Mesenchymal stem cell (in vitro differentiated cells and primary cell): ENCODE data around the gene SPAG17.

Experiments used
- DNase-seq: peaks from one replicate; pipeline ENCODE4 v3.0.0-alpha.2; 2013
- H2AFZ ChIP-seq: one replicate; pipeline ENCODE4 v1.6.1; 2013; ENCODE audit warnings: low read depth, mild to moderate bottlenecking, control low read depth, inconsistent platforms, low read length, moderate library complexity
- H2AK5ac ChIP-seq: 2 replicates; pipeline ENCODE4 v1.6.1; 2013; ENCODE audit warnings: low read length, moderate library complexity, mild to moderate bottlenecking, inconsistent platforms; ENCODE audit not compliant: severe bottlenecking
- H2BK120ac ChIP-seq: one replicate; pipeline ENCODE4 v1.6.1; 2013; ENCODE audit warnings: low read depth, mild to moderate bottlenecking, inconsistent platforms, low read length, moderate library complexity
- H2BK12ac ChIP-seq, 2 experiments: one replicate each; pipeline ENCODE4 v1.6.1; 2013; ENCODE audit warnings: inconsistent platforms in 2 of 2, low read length in 2 of 2, mild to moderate bottlenecking in 2 of 2, moderate library complexity in 2 of 2, control low read depth in 1 of 2
- H2BK15ac ChIP-seq: one replicate; pipeline ENCODE4 v1.6.1; 2013; ENCODE audit warnings: mild to moderate bottlenecking, low read depth, inconsistent platforms; ENCODE audit not compliant: poor library complexity, severe bottlenecking
- H2BK5ac ChIP-seq: 2 replicates; pipeline ENCODE4 v1.6.1; 2013; ENCODE audit warnings: low read depth, mild to moderate bottlenecking, low read length, control low read depth, inconsistent platforms; ENCODE audit not compliant: poor library complexity, severe bottlenecking
- H3K14ac ChIP-seq, 2 experiments: one replicate each; pipeline ENCODE4 v1.6.1; 2013; ENCODE audit warnings: inconsistent platforms in 2 of 2, low read length in 2 of 2, control low read depth in 1 of 2, mild to moderate bottlenecking in 1 of 2, moderate library complexity in 1 of 2
- H3K18ac ChIP-seq, 2 experiments: one replicate each; pipeline ENCODE4 v1.6.1; 2013; ENCODE audit warnings: inconsistent platforms in 2 of 2, low read length in 2 of 2, control low read depth in 1 of 2, low read depth in 1 of 2, mild to moderate bottlenecking in 1 of 2
- H3K23ac ChIP-seq, 2 experiments: one replicate each; pipeline ENCODE4 v1.6.1; 2013; ENCODE audit warnings: inconsistent platforms in 2 of 2, low read length in 2 of 2, mild to moderate bottlenecking in 2 of 2, moderate library complexity in 2 of 2, control low read depth in 1 of 2
- H3K27ac ChIP-seq: 2 replicates; pipeline ENCODE4 v1.5.1; 2013; ENCODE audit warnings: mild to moderate bottlenecking, moderate library complexity, low read length, control low read depth, inconsistent platforms; ENCODE audit not compliant: poor library complexity, severe bottlenecking
- H3K27me3 ChIP-seq, 2 experiments: 2 replicates each; pipeline versions ENCODE4 v1.6.1 to v1.7.0; 2013; ENCODE audit warnings: low read length in 2 of 2, mild to moderate bottlenecking in 2 of 2, moderate library complexity in 2 of 2, control low read depth in 1 of 2, inconsistent platforms in 1 of 2; ENCODE audit not compliant: control insufficient read depth in 1 of 2, insufficient read depth in 1 of 2
- H3K36me3 ChIP-seq, 2 experiments: 2 replicates each; pipeline versions ENCODE4 v1.6.1 to v1.7.0; 2013; ENCODE audit warnings: low read length in 2 of 2, control low read depth in 1 of 2, inconsistent platforms in 1 of 2, low read depth in 1 of 2, mild to moderate bottlenecking in 1 of 2; ENCODE audit not compliant: insufficient read depth in 2 of 2, control insufficient read depth in 1 of 2
- H3K4ac ChIP-seq, 2 experiments: one replicate each; pipeline ENCODE4 v1.6.1; 2013; ENCODE audit warnings: inconsistent platforms in 2 of 2, low read length in 2 of 2, mild to moderate bottlenecking in 2 of 2, moderate library complexity in 2 of 2, control low read depth in 1 of 2, low read depth in 1 of 2
- H3K4me1 ChIP-seq: 2 replicates; pipeline ENCODE4 v1.6.1; 2013; ENCODE audit warnings: low read depth, low read length, control low read depth; ENCODE audit not compliant: control insufficient read depth, insufficient read depth
- H3K4me2 ChIP-seq: 2 replicates; pipeline ENCODE4 v1.6.1; 2013; ENCODE audit warnings: low read length, mild to moderate bottlenecking, inconsistent platforms; ENCODE audit not compliant: poor library complexity, severe bottlenecking
- H3K4me3 ChIP-seq, 2 experiments: 2 replicates each; pipeline versions ENCODE4 v1.5.1 to v1.7.0; 2013; ENCODE audit warnings: low read length in 2 of 2, mild to moderate bottlenecking in 2 of 2, control low read depth in 1 of 2, low read depth in 1 of 2; ENCODE audit not compliant: insufficient read depth in 1 of 2
- H3K79me1 ChIP-seq: replicated peaks from 2 replicates; pipeline ENCODE4 v1.6.1; 2013; ENCODE audit warnings: mild to moderate bottlenecking, control low read depth, low read length, inconsistent platforms; ENCODE audit not compliant: poor library complexity, severe bottlenecking
- H3K9ac ChIP-seq: 2 replicates; pipeline ENCODE4 v1.7.0; 2013; ENCODE audit warnings: mild to moderate bottlenecking, low read length, moderate library complexity
- H3K9me3 ChIP-seq: 2 replicates; pipeline ENCODE4 v1.7.0; 2013; ENCODE audit warnings: mild to moderate bottlenecking, low read length; ENCODE audit not compliant: control insufficient read depth
- H4K8ac ChIP-seq: one replicate; pipeline ENCODE4 v1.6.1; 2013; ENCODE audit warnings: inconsistent platforms, mild to moderate bottlenecking, low read length, moderate library complexity
- H4K91ac ChIP-seq: one replicate; pipeline ENCODE4 v1.6.1; 2013; ENCODE audit warnings: mild to moderate bottlenecking, low read length, inconsistent platforms
- WGBS: methylation state at CpG from one replicate; pipeline ENCODE4 v1.1.7; 2013; ENCODE audit warnings: mixed read lengths; 5-methylcytosine and 5-hydroxymethylcytosine counted together

SPAG17 gene

DNA sequence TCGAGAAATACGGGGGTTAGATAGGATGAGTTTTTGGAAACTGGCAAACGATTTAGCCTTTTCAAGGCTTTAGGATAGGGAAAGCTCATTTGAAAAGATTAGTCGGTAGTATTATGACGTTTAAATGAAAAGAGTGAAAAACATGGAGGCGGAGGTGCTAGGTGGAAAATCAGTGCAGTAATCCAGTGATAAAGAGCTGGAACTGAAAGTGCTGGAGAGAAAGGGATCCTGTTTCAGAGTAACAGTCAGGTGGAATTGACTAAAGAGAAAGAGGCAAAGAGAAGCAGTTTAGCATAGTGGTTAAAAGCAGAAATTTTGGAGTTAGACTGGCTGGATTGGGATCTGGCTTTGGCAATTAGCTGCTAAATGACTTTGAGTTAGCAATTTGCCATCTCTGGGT lies 254.5 kb downstream of the SPAG17 start:
- no peak overlapping the region for H2AFZ ChIP-seq
- H2BK120ac ChIP-seq, result no peak overlapping the region
- DNase-seq, result peak; percentile 38
- H3K9me3 ChIP-seq, result no peaks in the 10 kb centered on the region
- peak overlapping the region; percentile 81 for H3K4me2 ChIP-seq
- no peak overlapping the region for H3K18ac ChIP-seq
- peaks cover 3% of the 10 kb centered on the region for H3K4me1 ChIP-seq
- no peak overlapping the region for H4K8ac ChIP-seq
- no peaks in the 10 kb centered on the region for H3K27me3 ChIP-seq
- H3K79me1 ChIP-seq, result peaks cover 7% of the 10 kb centered on the region
- H3K4me3 ChIP-seq, result peak overlapping the region in 1 of 2 experiments; percentile 100
- H3K23ac ChIP-seq, result no peak overlapping the region
- H3K27ac ChIP-seq, result no peak overlapping the region
- no peak overlapping the region for H3K14ac ChIP-seq
- no peak overlapping the region for H2BK5ac ChIP-seq
- peaks cover 0 to 12% of the 10 kb centered on the region in 2 experiments for H3K36me3 ChIP-seq
- H3K4ac ChIP-seq, result no peak overlapping the region
- H2AK5ac ChIP-seq, result no peak overlapping the region
- H3K9ac ChIP-seq, result peak overlapping the region; percentile 95
- H2BK15ac ChIP-seq, result no peak overlapping the region
- no peak overlapping the region for H4K91ac ChIP-seq
- no peak overlapping the region for H2BK12ac ChIP-seq
- 11% methylated on average over 6 of the region's 6 CpGs for WGBS

DNA sequence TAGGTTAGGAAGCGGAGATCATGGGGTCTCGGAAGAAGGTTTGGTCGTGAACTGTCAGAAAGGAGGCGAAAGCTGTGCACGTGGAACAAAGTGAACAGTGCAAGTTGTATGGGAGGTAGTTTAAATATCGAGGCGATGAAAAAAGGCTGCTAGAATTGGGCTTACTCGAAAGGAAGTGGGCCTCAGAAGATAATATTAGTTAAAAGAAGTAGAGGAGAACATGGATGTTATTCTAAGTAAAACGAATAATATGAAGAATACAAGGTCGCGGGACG lies 254.9 kb downstream of the SPAG17 start:
- no peak overlapping the region for H2AK5ac ChIP-seq
- H3K27me3 ChIP-seq, result no peaks in the 10 kb centered on the region
- peak overlapping the region; percentile 13 for H3K27ac ChIP-seq
- peak overlapping the region; percentile 72 to 100 for H3K4me3 ChIP-seq
- peak overlapping the region in 1 of 2 experiments; percentile 55 for H3K18ac ChIP-seq
- peak overlapping the region in 1 of 2 experiments; percentile 61 for H3K4ac ChIP-seq
- DNase-seq, result no peak
- peaks cover 3% of the 10 kb centered on the region for H3K4me1 ChIP-seq
- peak overlapping the region in 1 of 2 experiments; percentile 5 for H3K14ac ChIP-seq
- peaks cover 0 to 9% of the 10 kb centered on the region in 2 experiments for H3K36me3 ChIP-seq
- no peak overlapping the region for H4K91ac ChIP-seq
- peaks cover 7% of the 10 kb centered on the region for H3K79me1 ChIP-seq
- no peak overlapping the region for H2BK15ac ChIP-seq
- H3K4me2 ChIP-seq, result peak overlapping the region; percentile 81
- H4K8ac ChIP-seq, result no peak overlapping the region
- H2AFZ ChIP-seq, result peak overlapping the region; percentile 30
- WGBS, result under 1% methylated on average over 12 of the region's 12 CpGs
- H2BK120ac ChIP-seq, result no peak overlapping the region
- no peak overlapping the region for H2BK5ac ChIP-seq
- H3K23ac ChIP-seq, result no peak overlapping the region
- H3K9me3 ChIP-seq, result no peaks in the 10 kb centered on the region
- H2BK12ac ChIP-seq, result no peak overlapping the region
- H3K9ac ChIP-seq, result peak overlapping the region; percentile 95

DNA sequence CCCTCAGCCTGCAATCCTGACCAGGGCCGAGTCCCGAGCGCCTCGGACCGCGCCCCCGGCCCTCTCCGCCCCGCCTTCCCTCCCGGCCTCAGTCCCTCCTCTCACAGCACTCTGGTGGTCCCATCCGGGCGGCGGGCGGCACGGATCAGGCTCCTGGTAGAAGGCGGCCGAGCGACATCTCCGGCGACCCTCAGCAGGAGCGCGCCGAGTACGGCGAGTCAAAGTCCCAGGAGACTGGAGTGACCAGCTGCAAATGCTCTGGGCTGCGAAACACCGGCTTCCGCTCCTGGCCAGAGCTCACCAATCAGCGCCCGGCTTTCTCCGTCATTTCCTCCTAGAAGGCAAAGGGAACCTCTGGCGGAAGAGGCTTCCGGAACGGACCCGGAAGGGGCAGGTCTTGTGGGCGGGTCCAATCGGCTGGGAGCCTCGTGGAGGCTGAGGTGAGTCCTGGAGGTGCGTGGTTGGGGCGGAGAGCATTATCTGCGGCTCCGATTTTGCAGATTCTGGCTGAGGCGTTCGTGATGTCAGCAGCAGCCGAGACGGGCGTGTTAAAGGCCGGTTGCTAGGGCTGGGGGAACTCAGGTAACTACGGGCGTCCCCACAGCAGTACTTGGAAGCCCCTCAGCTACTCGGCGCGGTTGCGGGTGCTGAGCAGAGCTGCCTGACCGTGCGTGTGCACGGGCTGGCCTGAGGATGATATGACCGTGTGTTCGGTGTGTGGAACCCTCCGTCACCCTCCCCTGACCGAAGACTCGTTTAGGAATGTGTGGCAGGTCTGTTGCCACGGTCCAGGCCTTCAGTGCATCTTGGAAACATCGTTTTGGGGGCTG lies 255.5 kb downstream of the SPAG17 start, which contains the start of the genes GDAP2 and WDR3:
TSS of gene GDAP2 (minus strand) at position 279 of the 830 bp plus-strand sequence. CDS start 9,264 bp downstream, outside the sequence.
TSS of gene WDR3 (plus strand) at position 397 of the 830 bp plus-strand sequence. CDS start 3,581 bp downstream, outside the sequence.
- WGBS, result under 1% methylated on average over 64 of the region's 64 CpGs
- Histone ChIP-seq H3K4me3 (peak within 1 kb of the TSS; percentile 90 to 100), H3K36me3 (peaks cover 0 to 3% of the 10 kb centered on the region in 2 experiments), H2AFZ (peak within 1 kb of the TSS; percentile 91), H3K4me2 (peak within 1 kb of the TSS; percentile 81), H3K9ac (peak within 1 kb of the TSS; percentile 95), H2BK12ac (peak within 1 kb of the TSS in 1 of 2 experiments; percentile 7), H3K27me3 (no peaks in the 10 kb centered on the region), H3K4ac (peak within 1 kb of the TSS in 1 of 2 experiments; percentile 61), H3K14ac (peak within 1 kb of the TSS in 1 of 2 experiments; percentile 89), H3K9me3 (no peaks in the 10 kb centered on the region), H3K79me1 (peaks cover 7% of the 10 kb centered on the region), H2BK120ac (no peak within 1 kb of the TSS), H2BK5ac (no peak within 1 kb of the TSS), H3K27ac (peak within 1 kb of the TSS; percentile 50), H4K8ac (peak within 1 kb of the TSS; percentile 62), H2AK5ac (no peak within 1 kb of the TSS), H3K18ac (peak within 1 kb of the TSS; percentile 53 to 88), H3K23ac (no peak within 1 kb of the TSS), H3K4me1 (peaks cover 3% of the 10 kb centered on the region), H4K91ac (no peak within 1 kb of the TSS), H2BK15ac (peak within 1 kb of the TSS; percentile 73)
- DNase-seq, result peak; percentile 98

GRCh38 chr1:117928881-117929342 lies 256.1 kb downstream of the SPAG17 start:
- no peak overlapping the region for H2BK5ac ChIP-seq
- under 1% methylated on average over 24 of the region's 24 CpGs for WGBS
- no peak overlapping the region for H4K91ac ChIP-seq
- no peak overlapping the region for H3K14ac ChIP-seq
- H2AK5ac ChIP-seq, result no peak overlapping the region
- peak overlapping the region; percentile 90 to 100 for H3K4me3 ChIP-seq
- H4K8ac ChIP-seq, result peak overlapping the region; percentile 62
- DNase-seq, result peak; percentile 83
- peak overlapping the region in 1 of 2 experiments; percentile 7 for H2BK12ac ChIP-seq
- H3K36me3 ChIP-seq, result peaks cover 0 to 4% of the 10 kb centered on the region in 2 experiments
- peak overlapping the region; percentile 95 for H3K9ac ChIP-seq
- peak overlapping the region; percentile 70 for H3K4me2 ChIP-seq
- H3K18ac ChIP-seq, result peak overlapping the region; percentile 13 to 53
- H3K4me1 ChIP-seq, result peaks cover 3% of the 10 kb centered on the region
- H2BK15ac ChIP-seq, result peak overlapping the region; percentile 73
- H2BK120ac ChIP-seq, result no peak overlapping the region
- H2AFZ ChIP-seq, result peak overlapping the region; percentile 91
- H3K23ac ChIP-seq, result no peak overlapping the region
- H3K27me3 ChIP-seq, result no peaks in the 10 kb centered on the region
- H3K4ac ChIP-seq, result peak overlapping the region in 1 of 2 experiments; percentile 3
- no peaks in the 10 kb centered on the region for H3K9me3 ChIP-seq
- peak overlapping the region; percentile 36 for H3K27ac ChIP-seq
- H3K79me1 ChIP-seq, result peaks cover 6% of the 10 kb centered on the region
